ENCODE results near the gene PDCD4.

Gene PDCD4

DNA sequence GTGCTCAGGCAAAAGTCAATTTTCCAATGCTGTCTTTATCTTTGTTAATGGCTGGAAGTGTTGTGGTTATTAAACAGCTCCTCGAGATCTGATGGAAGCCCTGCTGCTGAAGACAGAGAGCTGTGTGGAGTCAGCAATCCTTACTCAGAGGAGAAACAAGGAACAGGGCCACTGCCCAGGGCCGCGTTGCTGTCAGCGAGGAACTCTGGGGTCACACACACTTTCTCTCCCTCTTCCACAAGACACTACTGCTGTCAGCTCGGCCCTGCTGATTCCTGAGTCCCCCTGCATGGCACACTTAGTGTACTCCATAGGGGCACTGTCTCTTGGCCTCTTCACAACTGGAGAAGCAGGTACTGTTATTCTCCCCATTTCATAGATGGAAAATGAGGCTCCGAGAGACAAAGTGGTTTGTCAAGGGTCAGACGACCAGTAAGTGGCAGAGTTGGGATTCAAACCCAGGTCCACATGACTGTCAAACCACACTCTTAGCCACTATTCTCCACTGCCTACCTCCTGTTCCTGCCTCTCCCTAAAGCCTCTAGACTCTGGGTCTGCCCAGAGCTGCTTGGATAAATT, 29.3 kb upstream of the PDCD4 start:
- no peak for DNase-seq (ENCODE audit: low read depth)

DNA sequence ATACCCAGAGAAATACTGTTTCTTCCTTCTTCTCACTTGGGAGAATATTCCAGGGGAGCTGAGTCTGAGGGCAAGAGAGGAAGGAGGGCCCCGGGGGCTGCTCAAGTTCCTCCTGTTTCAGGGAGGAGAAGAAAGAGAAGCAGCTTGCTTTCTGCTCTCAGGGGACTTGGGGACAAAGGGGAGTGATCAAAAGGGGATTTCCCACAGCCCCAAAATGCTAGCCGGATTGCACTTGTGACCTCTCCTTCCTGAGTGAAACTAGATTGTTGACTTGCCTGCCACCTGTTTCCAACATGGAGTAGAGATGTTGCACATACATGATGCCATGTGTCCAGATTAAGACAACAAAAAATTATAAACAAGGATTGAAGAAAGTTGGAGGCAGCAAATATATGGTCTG, 28.7 kb upstream of the PDCD4 start:
- no peak for DNase-seq (ENCODE audit: low read depth)

DNA sequence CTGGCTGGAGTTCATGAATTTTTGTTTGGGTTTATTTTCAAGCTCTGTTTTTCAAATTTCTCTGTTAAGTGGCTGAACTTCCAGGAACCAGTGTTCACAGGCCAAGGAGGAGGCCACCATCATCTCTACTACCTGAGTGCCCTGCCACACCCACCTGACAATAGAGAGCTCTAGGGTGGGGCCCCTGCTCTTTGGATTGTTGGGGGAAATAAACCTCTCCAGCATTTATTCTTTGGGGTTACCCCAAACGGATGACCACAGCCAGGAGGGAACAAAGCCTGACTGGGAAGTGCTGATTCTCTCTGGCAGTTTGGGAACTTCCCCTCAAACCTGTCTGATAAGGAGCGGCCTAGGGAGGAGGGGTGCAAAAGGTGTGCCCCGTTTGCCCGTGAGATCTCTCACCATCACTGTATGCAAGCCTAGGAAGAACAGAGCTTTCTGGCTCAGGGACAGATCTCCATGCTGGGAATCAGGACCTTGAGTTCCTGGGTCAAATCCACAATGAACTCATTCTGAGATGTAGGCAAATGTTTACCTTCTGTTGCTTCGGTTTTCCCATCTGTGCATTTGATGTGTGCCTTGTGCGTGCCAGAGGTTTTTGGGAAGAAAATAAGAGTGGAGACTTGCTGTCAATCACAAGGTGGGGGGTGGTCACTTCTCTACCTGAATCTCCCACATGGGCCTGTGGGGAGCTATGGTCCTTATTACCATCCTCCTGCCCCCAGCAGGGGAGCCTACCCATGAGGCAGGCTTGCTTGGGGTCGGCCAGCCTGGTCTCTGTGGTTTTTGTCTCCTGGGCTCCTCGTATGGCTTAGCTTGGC, 27.7 kb upstream of the PDCD4 start:
- no peak for DNase-seq (ENCODE audit: low read depth)

GRCh38 chr10:110844617-110844881, 27.2 kb upstream of the PDCD4 start:
- no peak for DNase-seq (ENCODE audit: low read depth)

DNA sequence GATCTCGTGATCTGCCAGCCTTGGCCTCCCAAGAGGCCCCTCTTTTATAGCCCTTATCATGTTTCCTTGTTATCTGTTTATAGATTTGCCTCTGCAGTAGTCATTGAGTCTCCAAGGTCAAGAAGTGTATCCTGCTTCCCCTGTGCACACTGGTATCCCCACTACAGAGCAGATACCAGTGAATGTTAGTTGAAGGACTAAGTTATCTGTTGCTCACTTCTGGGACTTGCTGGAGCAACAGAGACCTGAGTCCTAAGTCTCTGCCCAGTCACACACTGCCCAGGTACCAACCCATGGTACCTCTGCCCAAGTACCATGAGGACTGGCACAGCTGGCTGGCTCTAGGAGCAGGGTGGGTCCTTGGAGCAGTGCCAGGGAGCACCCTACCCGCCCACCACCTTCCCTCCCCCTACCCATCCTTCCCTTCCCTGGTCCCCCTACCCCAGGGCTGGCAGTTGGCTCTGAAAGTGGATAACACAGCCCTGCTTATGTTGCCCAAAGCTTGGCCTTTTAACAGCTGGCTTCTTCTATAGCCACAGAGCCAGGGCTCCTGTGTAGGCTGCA, 26.5 kb upstream of the PDCD4 start:
- no peak for DNase-seq (ENCODE audit: low read depth)

DNA sequence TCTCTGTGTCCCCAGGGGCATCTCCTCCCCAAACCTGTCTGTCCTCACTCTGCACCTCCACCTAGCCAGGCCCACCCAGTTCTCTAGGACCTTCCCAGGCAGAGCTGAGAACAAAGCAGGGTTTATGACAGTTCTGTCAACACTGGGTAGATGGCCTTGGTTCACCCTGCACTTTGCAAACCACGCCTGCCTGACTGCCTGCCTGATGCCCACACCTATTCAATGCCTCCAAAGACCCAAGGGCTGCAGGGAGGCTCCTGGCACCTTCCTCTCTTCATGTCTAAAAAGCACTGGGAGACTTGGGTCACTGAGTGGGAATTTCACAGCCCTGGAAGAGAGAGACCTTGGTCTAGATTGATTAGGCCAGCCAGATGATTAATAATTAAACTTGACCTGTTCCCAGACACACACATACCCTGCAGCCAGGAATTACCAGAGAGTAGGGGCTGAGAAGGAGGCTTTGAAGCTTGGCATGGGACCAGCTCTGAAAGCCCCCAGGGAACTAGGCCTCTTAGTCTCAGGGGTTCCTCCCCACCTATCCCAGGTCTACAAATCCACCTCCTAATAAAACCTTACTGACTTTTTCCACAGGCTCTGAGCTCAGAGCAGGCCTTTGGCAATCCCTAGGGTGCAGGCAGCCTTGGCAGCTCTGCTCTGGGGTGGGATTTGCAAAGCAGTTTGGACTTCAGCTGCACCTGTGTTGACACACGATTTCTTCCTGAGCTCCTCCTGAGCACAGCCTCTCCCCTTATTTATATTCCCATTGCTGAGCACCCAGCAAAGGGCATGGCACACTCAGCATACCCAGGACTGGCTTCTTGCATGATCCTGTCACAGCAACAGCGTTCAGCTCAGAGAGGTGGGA, 25.7 kb upstream of the PDCD4 start:
- no peak for DNase-seq (ENCODE audit: low read depth)

GRCh38 chr10:110847374-110847773, 24.4 kb upstream of the PDCD4 start:
- no peak for DNase-seq (ENCODE audit: low read depth)

GRCh38 chr10:110848106-110848505, 23.6 kb upstream of the PDCD4 start:
- no peak for DNase-seq (ENCODE audit: low read depth)

GRCh38 chr10:110850099-110850498, 21.6 kb upstream of the PDCD4 start:
- DNase-seq (ENCODE audit: low read depth): no peak

DNA sequence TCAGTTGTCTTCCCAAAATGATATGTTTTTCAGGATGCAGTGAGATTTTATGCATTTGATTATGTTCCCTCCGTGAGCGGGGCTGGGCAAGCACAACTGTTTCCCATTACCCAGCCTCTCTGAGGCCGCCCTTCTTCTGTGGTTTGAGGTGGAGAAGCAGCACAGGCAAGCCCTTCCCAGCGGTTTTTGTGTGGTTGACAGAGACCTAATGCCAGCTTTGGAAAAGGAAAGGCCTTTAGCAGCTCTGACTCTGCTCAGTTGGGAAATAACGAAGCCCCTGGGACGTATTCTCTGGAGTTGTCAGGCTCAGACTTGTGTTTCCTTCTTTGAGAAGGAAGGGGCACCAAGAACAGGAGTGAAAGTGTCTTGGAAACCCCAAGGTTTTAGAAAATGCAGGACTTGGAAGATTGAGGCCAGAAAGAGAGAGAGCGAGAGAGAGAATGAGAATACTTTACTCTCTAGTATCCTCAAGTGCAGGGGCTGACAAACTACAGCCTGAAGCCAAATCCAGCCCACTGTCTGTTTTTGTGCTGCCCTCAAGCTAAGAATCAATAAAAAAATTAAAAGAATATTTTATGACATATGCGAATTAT, 20.6 kb upstream of the PDCD4 start:
- DNase-seq (ENCODE audit: low read depth): peak; percentile 50

DNA sequence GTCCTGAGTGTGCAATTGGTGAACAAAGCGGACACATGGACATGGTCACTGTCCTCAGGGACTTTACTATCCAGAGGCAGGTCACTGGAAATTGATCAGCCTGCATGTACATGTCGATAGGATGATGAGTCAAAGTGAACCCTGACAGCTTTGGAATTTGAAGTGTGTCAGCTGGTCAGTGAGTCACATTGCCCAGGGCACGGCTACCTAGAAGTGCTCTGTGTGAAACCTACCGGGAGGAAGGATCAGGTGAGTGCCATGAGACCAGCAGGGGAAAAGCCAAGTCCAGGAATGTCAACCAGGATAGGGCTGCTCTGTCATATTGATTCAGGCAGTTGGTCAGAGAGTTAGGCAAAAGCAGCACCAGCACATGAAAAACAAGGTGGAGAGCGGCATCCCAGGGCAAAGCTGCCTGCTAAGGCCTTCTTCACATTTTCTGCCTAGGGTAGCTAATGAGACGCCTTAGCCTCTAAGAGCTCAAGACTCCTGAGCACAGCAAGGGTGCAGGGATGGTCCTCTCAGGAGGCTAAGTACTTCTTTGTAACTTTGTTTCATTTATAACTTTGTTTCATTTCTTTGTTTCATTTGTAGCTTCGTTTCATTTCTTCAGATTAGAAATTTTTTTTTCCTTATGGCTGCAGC, 19.4 kb upstream of the PDCD4 start:
- DNase-seq (ENCODE audit: low read depth): no peak

GRCh38 chr10:110852947-110853346, 18.8 kb upstream of the PDCD4 start:
- DNase-seq (ENCODE audit: low read depth): no peak

DNA sequence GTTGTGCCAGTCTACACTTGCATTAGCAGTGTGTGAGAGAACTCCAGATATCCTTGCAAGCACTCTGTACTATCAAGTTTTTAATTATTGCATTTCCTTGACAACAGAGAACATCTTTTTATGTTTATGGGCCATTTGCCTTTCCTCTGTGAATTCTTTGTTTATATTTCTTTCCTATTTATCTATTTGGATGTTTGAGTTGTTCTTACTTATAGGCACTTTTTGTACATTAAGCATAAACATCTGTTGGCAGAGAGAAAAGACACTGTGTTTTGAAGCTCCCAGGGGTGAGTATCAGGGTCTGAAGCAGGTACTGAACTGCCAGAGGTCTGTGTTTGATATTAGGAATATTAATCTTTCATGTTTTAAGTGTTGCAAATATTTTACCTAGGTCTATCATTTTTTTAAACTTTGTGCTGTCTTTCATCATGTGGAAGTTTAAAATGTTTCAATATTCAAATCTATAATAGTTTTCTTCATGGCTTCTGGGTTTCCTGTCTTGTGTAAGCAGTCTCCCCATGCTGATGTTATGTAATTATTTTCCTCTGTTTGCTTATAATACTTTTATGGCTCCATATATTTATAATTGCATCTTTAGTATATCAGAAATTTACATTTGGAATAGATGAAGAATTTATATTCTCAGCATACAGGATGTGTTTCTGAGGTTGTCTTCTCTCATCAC, 17.7 kb upstream of the PDCD4 start:
- no peak for DNase-seq (ENCODE audit: low read depth)

GRCh38 chr10:110857265-110858171, 14.2 kb upstream of the PDCD4 start:
- peak; percentile 22 for DNase-seq (ENCODE audit: low read depth)

DNA sequence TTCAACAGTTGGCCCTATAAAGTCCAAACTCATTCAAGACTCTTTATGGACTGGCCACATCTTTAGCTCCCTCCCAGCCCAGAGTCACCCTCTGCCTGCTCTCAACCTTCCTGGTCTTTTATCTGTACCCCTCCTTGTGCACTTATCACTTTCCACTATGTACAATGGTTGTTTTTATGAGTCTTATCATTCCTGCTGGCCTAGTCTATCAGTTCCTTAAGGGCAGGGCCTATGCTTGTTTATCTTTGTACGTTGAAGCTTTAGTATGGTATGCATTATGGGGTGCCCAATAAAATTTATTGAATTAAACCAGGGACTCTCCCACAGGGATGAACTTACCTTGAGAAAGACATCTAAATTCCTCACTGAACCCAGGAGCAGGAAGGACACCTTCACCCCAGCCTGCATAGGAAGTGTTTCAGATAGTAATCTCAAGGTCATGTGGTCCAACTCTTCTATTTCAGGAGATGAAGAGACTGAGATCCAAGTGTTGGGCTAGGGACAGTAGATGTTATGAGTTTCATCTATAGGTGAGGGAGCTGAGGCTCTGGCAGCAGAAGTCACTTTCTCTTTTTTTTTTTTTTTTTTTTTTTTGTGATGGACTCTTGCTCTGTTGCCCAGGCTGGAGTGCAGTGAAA, 13.3 kb upstream of the PDCD4 start:
- DNase-seq (ENCODE audit: low read depth): no peak

DNA sequence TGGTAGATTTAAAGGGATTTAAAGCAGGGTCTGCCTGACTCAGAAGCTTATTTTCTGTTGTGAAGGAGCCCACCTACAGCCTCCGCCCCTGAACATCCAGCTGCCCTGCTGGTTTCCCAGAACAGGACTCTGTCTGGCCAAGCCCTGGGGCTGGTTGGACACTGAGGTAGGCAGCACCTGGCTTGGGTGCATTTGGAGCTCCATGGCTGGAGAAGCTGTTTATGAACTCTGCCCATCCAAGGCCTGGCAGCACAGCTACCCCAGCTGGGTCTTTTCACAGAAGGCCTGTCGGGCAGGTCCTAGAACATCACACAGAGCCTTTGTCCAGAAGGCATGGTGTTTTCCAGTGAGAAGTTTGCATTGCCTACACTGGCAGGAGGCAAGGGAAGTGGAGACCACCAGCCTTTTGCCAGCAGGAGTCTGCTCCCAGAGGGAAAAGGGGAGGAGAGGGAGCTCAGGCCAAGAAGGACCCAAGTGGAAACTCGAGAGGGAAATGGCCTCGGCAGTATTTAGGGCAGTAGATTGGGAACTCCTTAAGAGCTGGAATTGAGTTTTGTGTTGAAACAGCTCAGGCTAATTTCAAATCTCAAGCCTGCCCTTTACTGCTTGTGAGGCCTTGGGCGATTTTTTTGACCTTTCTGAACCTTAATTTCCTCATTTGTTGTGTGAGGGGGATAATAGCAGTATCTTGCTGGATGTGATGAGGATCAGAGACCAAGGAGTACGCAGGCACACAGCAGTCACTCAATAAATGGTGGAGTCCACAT, 12.3 kb upstream of the PDCD4 start:
- no peak for DNase-seq (ENCODE audit: low read depth)

GRCh38 chr10:110859973-110860376, 11.8 kb upstream of the PDCD4 start:
- DNase-seq (ENCODE audit: low read depth): peak; percentile 81

DNA sequence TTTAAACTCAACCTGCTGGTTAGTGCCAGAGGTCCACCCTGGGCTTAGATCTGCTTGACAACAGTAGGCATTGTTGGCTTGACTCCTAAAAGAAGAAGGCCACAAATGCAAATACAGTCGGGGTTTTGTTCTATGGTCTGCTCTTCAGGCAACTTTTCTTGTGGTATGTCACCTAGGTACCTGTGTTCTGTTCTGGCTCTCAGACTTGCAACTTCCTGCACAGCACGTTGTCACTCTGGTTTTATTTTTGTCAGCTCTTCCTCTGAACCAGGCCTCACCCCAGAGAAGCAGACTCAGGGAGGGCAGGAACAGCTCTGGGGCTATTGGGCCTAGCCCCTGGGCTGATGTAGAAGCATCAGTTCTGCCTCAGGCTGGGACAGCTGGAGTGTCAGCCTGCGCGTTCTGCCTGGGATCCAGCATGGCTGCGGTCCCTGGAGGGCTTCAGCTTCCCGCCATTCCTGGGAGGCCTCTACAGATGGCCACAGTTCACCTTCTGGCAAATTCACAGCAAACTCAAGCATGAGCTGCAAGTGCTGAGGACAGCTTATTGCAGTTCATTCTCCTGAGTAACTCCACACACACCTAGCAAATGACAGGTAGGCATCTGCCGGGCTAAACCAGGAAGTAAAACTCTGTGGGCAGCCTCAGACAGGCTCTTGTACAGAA, 11.0 kb upstream of the PDCD4 start:
- DNase-seq (ENCODE audit: low read depth): no peak

Measured in stromal cell of bone marrow (primary cell).